Psoas muscle (tissue), 8 donors: Measurements from ENCODE around the gene OVCA2. TPM values are rescaled to one million over a fixed set of nuclear protein-coding genes. Genes with fewer than 3 reads are reported as not detected.

Source experiments
- ATAC-seq, 4 donors: fragments of 200-7000 bp; cut with Tn5 transposase; one replicate each; pipeline ENCODE4 v1.9.1; 2020; ENCODE audit warnings: moderate library complexity in 3 of 4, mild to moderate bottlenecking in 2 of 4
- DNase-seq, 2 donors: peaks; one replicate each; pipeline ENCODE4 v3.0.0-alpha.2; 2020
- H3K27ac ChIP-seq: fragments of 200-600 bp; one replicate; pipeline ENCODE4 v1.8.0; 2022
- H3K27me3 ChIP-seq, 3 donors: fragments of 200-600 bp in 1 of 3; one replicate each; pipeline versions ENCODE4 v1.6.1 to v1.8.0; 2013 to 2022; ENCODE audit warnings: low read length in 2 of 3, mild to moderate bottlenecking in 2 of 3, moderate library complexity in 1 of 3; ENCODE audit not compliant: insufficient read depth in 3 of 3
- H3K36me3 ChIP-seq, 2 donors: fragments of 200-600 bp in 1 of 2; one replicate each; pipeline versions ENCODE4 v1.6.1 to v1.8.0; 2013 to 2022; ENCODE audit warnings: low read depth in 1 of 2, mild to moderate bottlenecking in 1 of 2, moderate library complexity in 1 of 2; ENCODE audit not compliant: insufficient read depth in 1 of 2
- H3K4me1 ChIP-seq: fragments of 200-600 bp; one replicate; pipeline ENCODE4 v1.8.0; 2022
- H3K4me3 ChIP-seq: fragments of 200-600 bp; one replicate; pipeline ENCODE4 v1.8.0; 2022; ENCODE audit warnings: mild to moderate bottlenecking
- H3K9me3 ChIP-seq: fragments of 200-600 bp; one replicate; pipeline ENCODE4 v1.8.0; 2022
- CTCF ChIP-seq: fragments of 200-600 bp; IDR thresholded peaks from one replicate; pipeline ENCODE4 v1.8.0; 2022; ENCODE audit warnings: antibody characterized with exemption
- WGBS, 3 donors: extraction: QIAGEN DNeasy Blood & Tissue Kit; methylation state at CpG; one replicate each; pipeline versions ENCODE4 v1.1.6 to v1.1.7; 2013; 5-methylcytosine and 5-hydroxymethylcytosine counted together
- intact Hi-C, 2 donors: fragments of 100-400 bp; cut with DNase I; formaldehyde crosslinking; loops; one replicate each; pipeline versions ENCODE4 v1.11.0 to v1.14.2; 2022
- polyA plus RNA-seq, 3 donors: library from polyadenylated mRNA; stranded (reverse); fragments of 200-250 nt; gene quantifications; one replicate each; pipeline ENCODE4 v1.2.3, GENCODE V29; 2013
- total RNA-seq, 4 donors: library from RNA; stranded (reverse); fragmentation: NEBNext Ultra II Directional in 2 of 4; extraction: Animal tissue kit (Norgen Biotek cat#: 25700) in 2 of 4; gene quantifications; one replicate each; pipeline versions ENCODE4 v1.2.1 to v1.2.4, GENCODE V29; 2021 to 2023
- donor health status: healthy with polysubstance abuse.
- donor health status: DM: no; HTN: no; CAD: no; lungs with moderate emphysema.
- donor health status: Bipolar disorder and iron deficiency.
- donor health status: healthy.
- donor health status: DM: yes; HTN: yes; CAD: no.
- donor health status: DM: no; HTN: no; CAD: no.
- donor health status: DM: no; HTN: no; CAD: no.
- donor health status: DM: yes; HTN: yes; CAD: no.

OVCA2 gene
- total and polyA plus RNA-seq, 7 donors: 10.1 to 66.1 (median 23.0) TPM

DNA sequence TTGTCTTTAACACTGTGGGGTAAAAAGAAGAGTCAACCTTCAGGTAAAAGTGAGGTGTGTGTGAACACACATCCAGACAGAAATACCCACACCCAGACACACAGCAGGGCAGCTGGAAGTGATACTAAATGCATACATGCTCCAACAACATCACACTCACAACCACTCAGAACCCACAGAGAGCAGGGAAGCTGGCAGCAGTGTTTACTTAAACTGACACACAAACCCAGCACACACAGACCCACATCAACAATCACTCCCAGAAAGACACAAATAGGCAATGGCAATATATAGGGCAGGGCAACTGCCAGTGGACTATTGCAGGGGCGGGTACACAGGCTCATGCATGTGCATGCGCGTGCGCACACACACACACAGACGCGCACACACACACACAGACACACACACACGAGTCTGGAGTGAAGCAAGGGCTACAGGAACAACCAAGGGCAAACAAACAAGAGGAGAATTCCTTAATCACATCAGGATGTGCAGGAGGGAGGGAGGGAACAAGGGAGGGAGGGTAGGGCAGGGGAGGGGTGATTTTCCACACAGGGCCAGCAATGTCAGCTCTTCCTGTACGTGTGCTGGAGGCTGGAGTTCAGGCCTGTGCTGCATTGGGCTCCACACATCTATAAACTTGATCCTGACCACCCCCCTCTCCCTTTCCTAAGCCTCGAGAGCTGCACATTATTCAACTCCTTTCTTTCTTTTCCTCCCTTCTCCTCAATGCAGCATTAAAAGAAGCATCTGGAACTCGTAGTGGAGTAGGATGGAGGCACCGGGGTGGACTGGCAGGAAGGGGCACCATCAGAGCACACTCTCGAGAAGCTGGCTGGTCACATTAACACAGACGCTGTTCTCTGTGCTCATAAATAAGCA lies 43.2 kb downstream of the OVCA2 start:
- no peak for TF ChIP-seq CTCF
- Histone ChIP-seq H3K27ac (peak overlapping the region; percentile 77), H3K27me3 (no peaks in the 10 kb centered on the region), H3K4me3 (no peak overlapping the region), H3K4me1 (peaks cover 59% of the 10 kb centered on the region), H3K9me3 (no peaks in the 10 kb centered on the region), H3K36me3 (peaks cover 0 to 20% of the 10 kb centered on the region in 2 donors)
- peak; percentile 68 to 85 for DNase-seq
- intact Hi-C loops: loop anchor here in 1 of 2 donors (5.0 kb wide), 1 partner anchor 87 kb away; no protein-coding TSS in a partner anchor
- peak; percentile 33 to 57 (median 40) for ATAC-seq
- 46 to 48% (median 48%) methylated on average over 13 of the region's 13 CpGs for WGBS, 3 donors

DNA sequence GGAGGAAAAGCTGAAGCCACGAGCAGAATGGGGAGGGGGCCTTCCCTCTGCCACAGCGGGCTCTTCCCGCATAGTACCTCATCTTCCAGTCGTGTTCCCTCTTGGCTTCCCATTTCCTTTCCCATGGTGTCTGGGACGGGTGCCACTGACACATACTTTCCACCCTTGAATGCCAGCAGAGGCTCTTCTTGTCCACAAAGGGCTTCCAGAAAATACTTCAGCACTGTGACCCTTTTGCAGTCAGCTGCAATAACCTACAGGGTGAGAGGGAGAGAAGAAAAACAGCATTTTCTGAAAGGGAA lies 43.8 kb downstream of the OVCA2 start:
- H3K4me1 ChIP-seq: peaks cover 59% of the 10 kb centered on the region
- no peaks in the 10 kb centered on the region for H3K9me3 ChIP-seq
- peak overlapping the region; percentile 77 for H3K27ac ChIP-seq
- H3K4me3 ChIP-seq: no peak overlapping the region
- DNase-seq: peak; percentile 69 to 73
- no peak for TF ChIP-seq CTCF
- 8 to 20% (median 17%) methylated on average over 5 of the region's 5 CpGs for WGBS, 3 donors
- intact Hi-C loops: loop anchor here in 1 of 2 donors (5.0 kb wide), 1 partner anchor 87 kb away; no protein-coding TSS in a partner anchor
- H3K27me3 ChIP-seq: no peaks in the 10 kb centered on the region
- peaks cover 0 to 14% of the 10 kb centered on the region in 2 donors for H3K36me3 ChIP-seq
- peak; percentile 36 to 60 (median 44) for ATAC-seq

GRCh38 chr17:2086306-2086705 lies 44.5 kb downstream of the OVCA2 start:
- Histone ChIP-seq H3K4me1 (peaks cover 59% of the 10 kb centered on the region), H3K27me3 (no peaks in the 10 kb centered on the region), H3K27ac (peak overlapping the region; percentile 77), H3K4me3 (no peak overlapping the region), H3K9me3 (no peaks in the 10 kb centered on the region), H3K36me3 (peaks cover 0 to 7% of the 10 kb centered on the region in 2 donors)
- WGBS, 3 donors: 41 to 64% (median 42%) methylated on average over 3 of the region's 3 CpGs
- TF ChIP-seq CTCF: no peak
- intact Hi-C loops: loop anchor here in 1 of 2 donors (5.0 kb wide), 1 partner anchor 86 kb away; no protein-coding TSS in a partner anchor
- DNase-seq: peak in 1 of 2 donors; percentile 24
- ATAC-seq: no peak

DNA sequence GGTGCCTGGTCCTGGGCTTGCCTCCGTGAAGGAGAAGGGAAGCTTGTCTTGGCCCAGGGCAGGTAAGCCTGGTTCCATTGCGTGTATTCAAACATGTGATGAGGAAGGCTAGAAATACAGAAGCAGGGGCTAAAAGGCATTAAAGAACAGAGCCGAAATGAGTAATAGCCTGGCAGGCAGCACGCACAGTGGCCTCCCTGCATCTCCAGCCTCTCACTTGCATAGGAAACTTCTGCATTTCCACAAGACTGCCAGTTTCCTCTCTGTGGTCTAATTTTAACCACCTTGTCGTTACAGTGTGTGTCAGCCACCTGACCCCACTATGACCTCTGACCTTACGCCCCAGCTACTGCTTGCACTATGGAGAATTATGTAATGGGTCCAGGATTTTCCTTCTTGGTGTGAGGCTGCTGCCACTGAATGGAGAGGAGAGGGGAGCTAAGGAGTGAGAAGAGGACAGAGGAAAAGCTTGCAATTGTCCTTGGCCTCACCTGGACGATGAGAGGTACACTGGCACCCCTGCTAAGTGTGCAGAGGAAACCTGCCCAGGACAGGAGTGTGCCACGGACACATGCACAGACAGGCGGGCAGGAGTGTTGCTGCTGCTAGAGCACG lies 45.9 kb downstream of the OVCA2 start:
- H3K27me3 ChIP-seq: no peaks in the 10 kb centered on the region
- peak overlapping the region; percentile 77 for H3K27ac ChIP-seq
- H3K4me1 ChIP-seq: peaks cover 59% of the 10 kb centered on the region

More for the DNA sequence above, 45.9 kb downstream of the OVCA2 start:
- ATAC-seq: peak in 2 of 4 donors; percentile 10 to 29
- DNase-seq: peak in 1 of 2 donors; percentile 69
- Histone ChIP-seq H3K36me3 (no peaks in the 10 kb centered on the region), H3K9me3 (no peaks in the 10 kb centered on the region), H3K4me3 (no peak overlapping the region)
- no peak for TF ChIP-seq CTCF
- intact Hi-C loops: loop anchor here in 1 of 2 donors (5.0 kb wide), 1 partner anchor 85 kb away; no protein-coding TSS in a partner anchor
- 37 to 58% (median 44%) methylated on average over 10 of the region's 10 CpGs for WGBS, 3 donors
